HG03066 (cell line): ENCODE measurements around the gene MCTP1.
"Not testable (repeated sequence)": the region's sequence is repeated elsewhere in the genome, so short reads cannot be mapped to it uniquely, and the experiment has no call there.

Experiments used
- ATAC-seq: cut with Tn5 transposase; IDR thresholded peaks from one replicate; pipeline ENCODE4 v1.9.1; 2021; ENCODE audit warnings: low read depth; ENCODE audit not compliant: unreplicated experiment

MCTP1 gene

DNA sequence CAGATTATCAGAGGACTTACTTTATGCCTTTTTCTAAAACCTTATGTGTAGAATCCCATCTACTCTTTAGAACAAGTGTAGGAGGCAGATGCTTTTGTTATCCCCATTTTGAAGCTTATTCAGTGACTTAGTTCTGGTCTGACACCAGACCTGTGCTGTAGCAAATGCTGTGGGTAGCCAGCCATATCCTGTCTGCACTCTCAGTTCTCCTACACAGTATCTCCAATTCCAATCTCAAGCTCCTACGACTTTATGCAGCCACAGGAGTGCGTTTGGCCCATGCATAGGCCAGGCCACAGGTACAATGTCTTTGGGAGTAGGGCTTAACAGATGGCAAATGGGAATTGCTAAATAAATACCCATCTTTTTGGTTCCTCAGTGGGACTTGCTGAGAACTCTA lies 292.6 kb downstream of the MCTP1 start:
- peak; percentile 77 for ATAC-seq

DNA sequence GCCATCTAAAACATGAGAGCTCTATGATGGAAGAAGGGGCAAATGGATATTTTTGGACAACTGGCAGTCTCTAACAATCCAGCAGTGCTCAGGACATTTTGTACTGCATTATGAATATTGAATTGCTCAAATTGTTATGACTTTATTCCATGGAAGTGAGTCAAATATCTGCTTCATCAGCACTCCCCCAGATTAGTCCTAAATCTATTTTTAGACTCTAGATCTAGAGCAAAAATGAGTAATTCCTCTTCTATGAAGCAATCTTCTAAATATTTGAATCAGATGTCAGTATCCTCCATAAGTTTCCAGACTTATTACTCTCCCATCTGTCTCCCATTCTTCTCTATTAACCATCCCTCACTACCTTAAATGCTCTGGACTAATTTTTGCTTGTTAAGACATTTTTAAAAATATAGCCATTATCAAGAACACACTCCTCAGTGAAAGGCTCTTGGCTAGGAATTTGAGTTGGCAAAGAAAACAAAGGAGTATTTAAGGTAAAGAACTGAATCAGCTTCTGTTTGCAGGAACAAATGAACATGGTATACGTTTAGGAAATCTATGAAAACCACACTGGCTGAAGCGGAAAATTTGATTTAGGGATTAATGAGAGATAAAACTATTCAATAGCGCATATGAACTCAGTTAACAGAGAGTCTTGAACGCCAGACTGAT lies 300.9 kb downstream of the MCTP1 start:
- ATAC-seq, result no peak

DNA sequence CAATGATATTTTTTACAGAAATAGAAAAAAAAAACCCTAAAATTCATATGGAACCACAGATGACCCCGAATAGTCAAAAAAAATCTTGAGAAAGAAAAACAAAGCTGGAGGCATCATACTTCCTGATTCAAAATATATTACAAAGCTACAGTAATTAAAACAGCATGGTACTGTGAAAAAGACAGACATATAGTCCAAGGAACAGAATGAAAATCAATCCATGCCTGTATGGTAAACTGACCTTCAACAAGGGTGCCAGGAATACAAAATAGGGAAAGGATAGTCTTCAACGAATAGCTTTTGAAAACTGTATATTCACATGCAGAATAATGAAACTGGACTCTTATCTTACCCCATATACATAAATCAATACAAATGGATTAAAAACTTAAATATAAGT lies 307.5 kb downstream of the MCTP1 start:
- no peak for ATAC-seq

DNA sequence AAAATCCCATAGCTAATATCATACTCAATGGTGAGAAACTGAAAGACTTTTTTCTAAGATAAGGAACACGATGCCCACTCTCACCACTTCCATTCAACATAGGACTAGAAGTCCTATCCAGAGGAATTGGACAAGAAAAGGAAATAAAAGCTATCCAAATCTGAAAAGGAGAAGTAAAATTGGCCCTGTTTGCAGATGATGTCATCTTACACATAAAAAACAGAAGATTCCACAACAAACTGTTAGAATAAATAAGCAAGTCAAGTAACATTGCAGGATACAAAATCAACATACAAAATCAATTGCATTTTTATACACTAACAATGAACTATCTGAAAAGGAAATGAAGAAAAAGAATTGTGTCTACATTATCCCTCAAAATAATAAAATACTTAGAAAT lies 308.0 kb downstream of the MCTP1 start:
- ATAC-seq, result no peak

DNA sequence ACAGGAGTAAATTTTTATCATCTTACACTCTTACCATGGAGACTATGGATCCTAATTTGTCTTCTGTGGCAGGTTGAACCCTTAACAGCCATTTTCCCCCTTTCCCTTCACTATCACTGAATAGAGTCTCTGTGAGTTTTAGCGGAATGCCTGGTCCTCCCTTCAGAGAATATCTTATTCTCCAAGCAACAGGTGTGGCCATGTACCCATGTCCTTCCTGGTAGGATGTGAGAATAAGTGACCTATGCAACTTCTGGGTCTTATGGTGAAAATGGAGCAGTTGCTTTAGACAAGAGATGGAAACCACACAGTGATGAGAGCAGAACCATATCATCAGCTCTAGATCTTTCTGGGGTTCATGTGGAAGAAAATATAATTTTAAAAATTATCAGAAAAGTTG lies 312.6 kb downstream of the MCTP1 start:
- no peak for ATAC-seq

DNA sequence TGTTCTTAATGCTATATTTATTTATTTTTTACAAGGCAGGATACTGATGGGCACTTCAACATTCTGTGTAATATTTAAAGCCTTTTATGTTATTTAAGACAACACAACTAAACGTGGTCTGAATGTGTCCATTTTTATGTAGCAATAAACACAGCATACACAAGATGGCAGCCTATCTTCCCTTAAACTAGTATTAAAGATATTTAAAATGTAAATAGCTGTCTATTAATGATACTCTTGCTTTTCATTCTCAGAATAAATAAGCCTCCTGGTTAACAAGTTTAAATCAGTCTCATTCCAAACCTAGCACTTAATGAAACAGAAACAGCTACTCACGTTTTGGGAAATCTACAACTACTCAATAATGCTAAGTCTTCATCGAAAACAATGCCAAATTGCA lies 315.7 kb downstream of the MCTP1 start:
- ATAC-seq, result no peak

DNA sequence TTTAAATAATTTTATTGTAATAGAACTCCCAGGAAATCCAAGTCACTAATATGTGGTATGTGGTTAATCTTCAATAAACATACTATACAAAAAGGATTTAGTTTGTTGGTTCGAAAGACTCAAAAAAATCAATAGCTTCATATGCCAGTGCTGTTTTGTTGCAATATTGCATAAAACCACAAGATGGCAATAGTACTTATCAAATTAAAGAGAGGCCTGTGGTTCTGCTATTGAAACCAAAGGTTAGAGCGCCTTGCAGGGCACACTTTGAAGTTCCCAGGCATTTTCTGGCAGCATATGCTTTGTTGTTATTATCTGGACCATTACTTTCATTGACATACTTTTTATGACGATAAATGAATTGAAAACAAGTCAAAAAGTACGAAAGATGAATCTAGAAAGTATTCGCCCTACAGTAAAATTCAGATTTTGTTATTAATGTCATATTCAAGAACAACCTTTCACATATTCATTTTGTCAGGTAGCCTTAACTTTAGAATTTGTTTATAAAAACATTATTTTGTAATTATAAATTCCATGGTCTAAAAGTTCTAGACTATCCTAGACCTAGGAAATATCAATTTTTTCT lies 316.3 kb downstream of the MCTP1 start:
- ATAC-seq, result peak; percentile 67

DNA sequence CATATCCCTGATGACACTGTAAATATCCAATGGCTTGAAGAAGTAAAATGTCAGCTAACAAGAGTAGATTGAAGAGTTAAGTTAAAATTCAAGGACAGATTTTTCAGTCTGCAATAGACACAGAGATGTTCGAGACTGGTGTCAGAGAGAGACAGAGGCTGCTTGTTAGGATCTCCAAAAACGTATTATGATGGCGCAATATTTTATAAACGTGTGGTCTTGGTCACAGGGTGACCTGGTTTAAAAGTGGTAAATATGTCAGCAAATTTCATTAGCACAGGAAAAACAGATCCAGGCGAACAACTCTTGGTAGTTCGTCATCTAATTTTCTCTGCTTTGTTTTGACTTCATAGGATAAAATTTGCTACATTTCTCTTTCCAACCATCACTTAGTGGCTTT lies 317.4 kb downstream of the MCTP1 start:
- no peak for ATAC-seq

DNA sequence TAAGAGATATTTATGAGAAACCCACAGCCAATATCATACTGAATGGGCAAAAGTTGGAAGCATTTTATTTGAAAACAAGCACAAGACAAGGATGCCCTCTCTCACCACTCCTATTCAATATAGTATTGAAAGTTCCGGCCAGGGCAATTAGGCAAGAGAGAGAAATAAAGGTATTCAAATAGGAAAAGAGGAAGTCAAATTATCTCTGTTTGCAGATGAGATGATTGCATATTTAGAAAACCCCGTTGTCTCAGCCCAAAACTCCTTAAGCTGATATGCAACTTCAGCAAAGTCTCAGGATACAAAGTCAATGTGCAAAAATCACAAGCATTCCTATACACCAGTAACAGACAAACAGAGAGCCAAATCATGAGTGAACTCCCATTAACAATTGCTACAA lies 325.6 kb downstream of the MCTP1 start:
- ATAC-seq, result not testable (repeated sequence)

DNA sequence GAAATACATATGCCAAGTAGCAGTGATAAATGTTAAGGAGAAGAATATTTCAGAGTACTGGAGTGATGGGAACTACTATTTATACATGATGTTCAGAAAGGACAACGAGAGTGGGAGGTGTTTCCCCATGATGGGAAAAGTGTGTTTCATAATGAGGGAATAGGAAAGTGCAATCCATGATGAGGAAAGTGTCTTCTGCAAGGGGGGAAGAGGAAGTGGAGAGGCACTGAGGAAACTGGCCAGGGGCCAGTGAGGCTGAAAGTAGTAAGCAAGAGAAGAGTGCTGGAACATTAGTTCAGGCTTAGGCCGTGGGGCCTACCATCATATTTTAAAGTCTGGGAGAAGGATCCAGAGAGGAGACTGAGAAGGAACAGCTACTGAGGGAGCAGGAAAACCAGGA lies 339.2 kb downstream of the MCTP1 start:
- no peak for ATAC-seq

DNA sequence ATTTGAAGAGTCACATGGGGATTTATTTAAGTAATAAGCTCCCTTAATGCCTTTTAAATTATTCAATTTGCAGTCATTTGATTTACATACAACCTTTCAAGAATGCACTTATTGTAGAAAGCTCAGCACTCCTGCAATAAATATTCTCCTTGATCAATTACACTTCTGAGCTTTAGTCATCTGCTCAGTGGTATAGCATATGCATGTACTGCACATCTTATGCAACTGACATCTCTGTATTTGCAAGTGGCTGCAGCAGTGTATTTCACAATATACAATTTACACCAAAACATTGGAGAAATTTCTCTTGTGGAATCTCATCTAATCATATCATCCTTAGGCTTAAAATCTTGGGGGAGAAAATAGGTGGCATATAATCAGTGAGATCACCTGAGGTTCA lies 340.7 kb downstream of the MCTP1 start:
- no peak for ATAC-seq

DNA sequence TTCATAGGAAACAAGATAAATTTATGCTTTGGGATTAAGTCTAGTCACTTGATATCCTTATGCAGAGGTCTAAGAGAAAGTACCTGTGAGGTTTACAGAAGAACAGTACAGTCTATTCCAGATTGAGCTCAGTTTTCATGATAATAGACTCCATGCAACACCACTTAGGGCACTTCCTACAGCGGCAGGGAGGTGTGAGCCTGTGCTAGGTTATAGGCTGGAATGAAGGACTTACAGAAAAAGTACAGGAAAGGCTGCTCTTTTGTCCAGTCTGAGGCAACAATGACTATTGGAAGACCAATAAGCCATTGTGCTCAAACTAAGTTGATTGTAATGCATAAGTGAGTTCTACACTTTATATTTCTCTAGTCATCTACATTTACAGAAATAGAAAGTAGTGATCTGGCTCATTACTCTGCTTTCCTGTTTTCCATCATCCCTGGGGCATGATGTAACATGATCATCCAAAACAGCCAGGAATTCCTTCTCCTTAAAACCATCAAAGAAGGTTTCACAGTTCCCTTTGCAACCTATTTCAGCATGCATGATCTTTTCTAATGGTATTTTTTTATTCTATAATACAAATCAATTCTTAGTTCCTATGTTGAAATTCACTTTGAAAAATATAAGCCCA lies 343.7 kb downstream of the MCTP1 start:
- no peak for ATAC-seq

DNA sequence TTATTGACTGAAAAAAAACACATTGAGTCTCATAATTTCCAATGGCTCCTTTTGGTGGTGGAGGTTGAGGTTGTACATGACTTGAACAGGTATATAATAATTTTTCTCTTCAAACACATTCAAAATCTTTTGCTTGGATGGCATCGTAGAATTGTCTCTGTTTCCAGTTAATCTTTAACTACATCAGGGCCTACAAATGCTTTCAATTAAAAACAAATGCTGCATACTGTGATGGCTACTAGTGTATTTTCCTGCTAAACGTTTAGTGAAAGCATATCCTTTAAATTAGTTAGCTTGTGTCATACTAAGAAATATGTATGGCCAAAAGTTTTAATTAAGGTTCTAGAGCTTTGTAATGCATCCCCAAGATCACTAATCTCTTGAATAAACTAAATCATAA lies 352.6 kb downstream of the MCTP1 start:
- ATAC-seq, result no peak

DNA sequence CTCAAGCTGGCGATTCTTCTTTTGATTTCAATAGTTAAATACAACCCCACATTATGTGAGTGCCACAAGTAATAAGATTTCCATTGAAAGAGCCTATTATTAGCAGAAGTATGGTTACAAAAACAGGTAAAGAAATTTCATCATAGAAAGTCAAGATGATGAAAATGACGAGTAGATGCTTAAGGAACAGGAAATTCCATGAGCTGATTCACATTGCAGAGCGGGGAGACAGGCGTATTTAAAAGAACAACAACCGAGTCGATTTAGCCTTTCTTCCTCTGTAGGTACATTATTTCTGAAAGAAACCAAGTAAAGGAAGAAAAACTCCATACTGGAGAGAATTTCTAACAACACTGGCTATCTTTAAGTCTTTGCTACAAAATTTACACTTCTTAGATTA lies 356.0 kb downstream of the MCTP1 start:
- ATAC-seq, result no peak

DNA sequence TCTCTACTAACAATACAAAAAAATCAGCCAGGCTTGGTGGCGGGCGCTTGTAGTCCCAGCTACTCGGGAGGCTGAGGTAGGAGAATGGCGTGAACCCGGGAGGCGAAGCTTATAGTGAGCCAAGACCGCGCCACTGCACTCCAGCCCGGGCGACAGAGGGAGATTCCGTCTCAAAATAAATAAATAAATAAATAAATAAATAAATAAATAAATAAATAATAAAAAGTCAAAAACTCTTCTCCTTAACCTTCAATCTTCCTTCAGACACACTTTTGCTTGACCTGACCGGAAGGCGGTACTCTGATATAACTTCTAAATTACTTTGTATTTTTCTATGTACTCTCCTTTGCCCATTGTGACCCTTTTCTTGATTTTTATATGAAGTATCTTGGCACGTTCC lies 364.3 kb downstream of the MCTP1 start:
- no peak for ATAC-seq

DNA sequence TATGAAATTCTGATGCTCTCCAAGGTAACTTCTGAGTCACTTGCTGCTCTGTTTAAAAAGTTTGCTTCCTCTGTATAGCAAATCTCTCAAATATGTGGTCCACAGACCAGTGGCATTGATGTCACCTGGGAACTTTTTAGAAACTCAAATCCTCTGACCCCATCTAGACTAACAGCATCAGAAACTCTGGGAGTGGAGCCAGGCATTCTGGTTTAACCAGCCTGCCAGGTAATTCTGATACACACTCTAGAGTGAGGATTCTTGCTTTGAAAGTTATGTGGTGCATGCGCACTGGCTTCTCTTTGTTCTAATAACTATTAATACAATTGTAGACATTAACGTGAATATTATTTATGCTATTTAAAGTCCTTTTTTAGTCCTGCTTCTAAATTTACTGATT lies 368.3 kb downstream of the MCTP1 start:
- no peak for ATAC-seq

DNA sequence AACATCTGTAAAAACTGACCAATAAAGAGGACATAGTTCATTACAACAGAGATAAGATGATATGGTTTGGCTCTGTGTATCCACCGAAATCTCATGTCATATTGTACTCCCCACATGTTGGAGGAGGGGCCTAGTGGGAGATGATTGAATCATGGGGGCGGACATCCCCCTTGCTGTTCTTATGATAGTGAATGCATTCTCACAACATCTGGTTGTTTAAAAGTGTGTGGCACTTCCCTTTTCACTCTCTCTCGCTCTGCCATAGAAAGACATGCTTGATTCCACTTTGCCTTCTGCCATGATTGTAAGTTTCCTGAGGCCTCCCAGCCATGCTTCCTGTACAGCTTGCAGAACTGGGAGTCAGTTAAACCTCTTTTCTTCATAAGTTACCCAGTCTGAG lies 373.6 kb downstream of the MCTP1 start:
- ATAC-seq, result no peak

DNA sequence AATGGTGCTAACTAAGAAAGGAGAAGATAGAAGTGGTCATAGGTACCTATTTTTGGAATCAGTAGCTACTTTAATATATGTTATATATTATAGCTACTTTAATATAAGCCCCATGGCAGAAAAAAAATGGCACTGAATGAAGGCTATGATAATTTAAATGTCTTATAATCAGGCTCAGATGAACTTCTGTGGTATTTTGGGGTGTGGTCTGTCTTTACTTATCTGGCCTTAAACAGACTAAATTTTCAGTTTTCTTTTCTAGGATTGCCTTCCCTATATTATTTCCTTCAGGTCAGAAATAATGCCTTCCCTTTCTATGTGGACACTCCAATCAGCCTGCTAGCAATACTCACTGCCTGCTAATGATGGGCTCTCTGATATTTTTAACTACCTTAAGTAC lies 374.2 kb downstream of the MCTP1 start:
- no peak for ATAC-seq

DNA sequence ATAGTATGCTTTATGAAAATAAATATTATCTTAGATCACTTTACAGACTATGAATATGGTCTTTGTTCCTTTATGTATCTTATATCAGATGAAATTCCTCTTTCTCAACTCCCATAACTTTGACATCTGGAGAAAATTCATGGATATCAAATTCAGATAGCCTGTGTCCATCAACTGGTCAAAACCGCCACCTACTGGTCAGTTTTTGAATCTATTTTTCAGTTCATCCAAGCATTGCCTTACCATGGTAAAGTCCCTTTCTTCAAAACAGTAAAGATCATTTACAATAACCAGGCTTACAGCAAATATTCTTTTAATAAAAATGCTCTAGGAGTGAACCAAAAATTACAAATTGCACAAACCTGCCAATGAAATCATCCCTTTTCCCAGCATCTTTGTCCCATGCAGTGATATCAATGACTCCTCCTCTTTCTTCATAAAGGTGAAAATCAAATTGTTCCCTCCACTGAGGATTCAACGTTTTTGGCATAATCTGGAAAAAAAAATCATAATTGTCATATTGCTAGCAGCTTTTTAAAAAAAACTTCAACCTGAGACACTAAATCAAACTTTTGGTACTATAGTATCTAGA lies 375.9 kb downstream of the MCTP1 start:
- no peak for ATAC-seq

DNA sequence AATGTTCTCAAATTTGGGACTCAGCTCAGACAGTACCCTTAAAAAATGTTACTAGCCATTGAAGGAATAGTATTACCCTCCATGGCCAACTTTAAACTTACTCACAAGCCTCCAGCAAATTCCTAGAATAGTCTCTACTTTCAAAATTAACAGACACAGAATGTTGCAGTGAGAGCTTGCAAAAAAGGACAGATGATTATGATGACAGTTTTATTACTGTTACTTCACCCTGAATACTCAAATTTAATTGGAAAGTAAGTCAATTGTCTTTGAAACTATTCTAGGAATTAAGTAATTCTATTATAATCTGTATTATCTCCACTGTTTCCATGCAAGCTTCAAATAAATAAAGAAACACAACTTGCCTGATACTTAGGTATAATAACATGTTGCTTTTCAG lies 378.1 kb downstream of the MCTP1 start:
- ATAC-seq, result no peak

DNA sequence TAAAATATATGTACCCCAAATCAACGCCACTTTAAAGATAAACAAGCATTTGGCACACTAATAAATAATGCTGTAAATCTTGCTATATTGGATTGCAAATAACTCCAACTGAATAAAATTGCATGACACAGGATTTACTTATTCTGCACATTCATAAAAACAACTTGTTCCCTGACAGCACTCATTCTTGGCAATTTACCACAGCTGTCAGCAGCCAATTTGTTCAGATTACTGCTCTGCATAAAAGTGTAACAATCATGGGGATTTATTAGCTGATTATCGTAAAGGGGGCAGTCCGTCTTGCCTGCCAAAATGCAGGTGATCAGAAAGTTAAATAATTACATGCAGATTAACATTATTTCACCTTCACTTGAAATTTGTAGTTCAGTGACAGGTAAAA lies 381.2 kb downstream of the MCTP1 start:
- ATAC-seq, result no peak
